CD4-positive, CD25-positive, alpha-beta regulatory T cell (primary cell): ENCODE measurements around the gene APBA2. TPM values are rescaled to one million over a fixed set of nuclear protein-coding genes. Genes with fewer than 3 reads are reported as not detected.

ENCODE experiments used
- ATAC-seq, 2 donors: fragments of 150-1000 bp; cut with Tn5 transposase; one replicate each; pipeline ENCODE4 v1.10.0; 2021; ENCODE audit warnings: low read depth in 2 of 2, moderate number of reproducible peaks in 2 of 2, moderate library complexity in 1 of 2
- DNase-seq, 3 donors: peaks; one replicate each; pipeline versions ENCODE4 v3.0.0 to v3.0.0-alpha.2; 2012 to 2022; ENCODE audit warnings: mixed read lengths in 1 of 3
- H3K27ac ChIP-seq: one replicate; pipeline ENCODE4 v1.7.0; 2013; ENCODE audit warnings: mild to moderate bottlenecking, low read length; ENCODE audit not compliant: insufficient read depth, poor library complexity, severe bottlenecking
- H3K27me3 ChIP-seq: one replicate; pipeline ENCODE4 v1.7.0; 2013; ENCODE audit warnings: low read length; ENCODE audit not compliant: control insufficient read depth, insufficient read depth
- H3K36me3 ChIP-seq: one replicate; pipeline ENCODE4 v1.7.0; 2013; ENCODE audit warnings: mild to moderate bottlenecking, low read length, moderate library complexity; ENCODE audit not compliant: control insufficient read depth, insufficient read depth
- H3K4me1 ChIP-seq: 2 replicates; pipeline ENCODE4 v1.7.0; 2013; ENCODE audit warnings: mild to moderate bottlenecking, low read length; ENCODE audit not compliant: insufficient read depth, control insufficient read depth, poor library complexity, severe bottlenecking
- H3K4me3 ChIP-seq: one replicate; pipeline ENCODE4 v1.7.0; 2013; ENCODE audit warnings: low read depth, mild to moderate bottlenecking, low read length, moderate library complexity
- H3K9me3 ChIP-seq, 2 experiments: 1 replicate in 1 of 2; 2 replicates in 1 of 2; pipeline ENCODE4 v1.7.0; 2013; ENCODE audit warnings: low read length in 2 of 2, mild to moderate bottlenecking in 1 of 2, moderate library complexity in 1 of 2; ENCODE audit not compliant: control insufficient read depth in 2 of 2
- H3K27ac Mint-ChIP-seq, 3 donors: one replicate each; pipeline ENCODE4 v1.8.0; 2020 to 2022; ENCODE audit warnings: mild to moderate bottlenecking in 3 of 3, mixed read lengths in 3 of 3, moderate library complexity in 2 of 3
- H3K27me3 Mint-ChIP-seq: one replicate; pipeline ENCODE4 v1.8.0; 2022; ENCODE audit warnings: mild to moderate bottlenecking, mixed read lengths
- H3K36me3 Mint-ChIP-seq: one replicate; pipeline ENCODE4 v1.8.0; 2020; ENCODE audit warnings: mixed read lengths
- H3K4me1 Mint-ChIP-seq, 4 donors: one replicate each; pipeline ENCODE4 v1.8.0; 2020 to 2022; ENCODE audit warnings: mixed read lengths in 4 of 4, mild to moderate bottlenecking in 1 of 4
- H3K4me3 Mint-ChIP-seq, 4 donors: one replicate each; pipeline ENCODE4 v1.8.0; 2020 to 2022; ENCODE audit warnings: mild to moderate bottlenecking in 4 of 4, mixed read lengths in 4 of 4, moderate library complexity in 3 of 4
- H3K9me3 Mint-ChIP-seq, 7 donors: one replicate each; pipeline ENCODE4 v1.8.0; 2020 to 2022; ENCODE audit warnings: mixed read lengths in 7 of 7, mild to moderate bottlenecking in 3 of 7, moderate library complexity in 2 of 7
- polyA plus RNA-seq, 4 donors: library from polyadenylated mRNA; unstranded; fragments of 300-500 nt; fragmentation: Illumina TruSeq; gene quantifications; one replicate each; pipeline ENCODE4 v1.2.3, GENCODE V29; 2021
- total RNA-seq: library from RNA; stranded (reverse); gene quantifications from one replicate; pipeline ENCODE4 v1.2.3, GENCODE V29; 2022

Gene APBA2
- total and polyA plus RNA-seq, 5 donors from 2014 or later: 8.6 to 24.2 (median 13.9) TPM

DNA sequence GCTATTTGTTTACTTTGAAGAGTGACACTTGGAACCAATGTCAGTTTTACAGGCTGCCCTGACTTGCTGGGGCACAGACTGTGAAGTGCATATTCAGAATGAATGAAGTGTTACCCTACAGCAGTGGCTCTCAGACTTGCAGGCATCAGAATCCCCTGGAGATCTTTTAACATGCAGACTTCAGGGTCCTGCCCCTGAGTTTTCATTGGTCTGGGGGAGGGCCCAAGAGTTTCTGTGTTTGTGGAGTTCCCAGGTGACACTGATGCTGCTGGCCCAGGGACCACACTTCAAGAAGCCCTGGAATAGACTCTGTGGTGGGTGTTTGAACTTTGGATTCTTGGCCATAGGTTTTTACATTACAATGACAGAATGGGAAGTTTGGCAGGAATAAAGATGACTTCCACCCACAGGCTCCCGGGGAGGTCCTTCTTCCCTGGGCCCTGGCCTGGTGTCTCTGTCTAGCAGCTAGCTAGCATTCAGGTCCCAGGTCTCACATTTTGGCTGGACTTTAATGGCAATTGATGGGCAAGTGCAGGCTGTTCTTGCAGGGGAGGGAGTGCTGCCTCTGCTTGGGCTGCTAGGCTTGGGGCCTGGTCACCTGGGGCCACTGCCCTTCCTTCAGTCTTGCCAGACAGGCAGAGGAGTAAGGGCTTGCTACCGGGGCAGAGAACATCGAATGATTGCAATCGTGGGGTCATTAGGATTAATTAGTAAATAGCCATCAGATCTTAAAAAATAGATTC lies 149.0 kb downstream of the APBA2 start:
- peaks cover 1% of the 10 kb centered on the region for H3K27me3 Mint-ChIP-seq
- Histone ChIP-seq H3K27me3 (no peaks in the 10 kb centered on the region), H3K27ac (no peak overlapping the region), H3K9me3 (no peaks in the 10 kb centered on the region), H3K4me3 (no peak overlapping the region), H3K4me1 (no peaks in the 10 kb centered on the region), H3K36me3 (no peaks in the 10 kb centered on the region)
- H3K27ac Mint-ChIP-seq: no peak overlapping the region
- no peak overlapping the region for H3K4me3 Mint-ChIP-seq
- H3K4me1 Mint-ChIP-seq: peaks cover 0 to 48% (median 11%) of the 10 kb centered on the region in 4 donors
- DNase-seq: no peak
- no peaks in the 10 kb centered on the region for H3K9me3 Mint-ChIP-seq
- ATAC-seq: no peak
- no peaks in the 10 kb centered on the region for H3K36me3 Mint-ChIP-seq

DNA sequence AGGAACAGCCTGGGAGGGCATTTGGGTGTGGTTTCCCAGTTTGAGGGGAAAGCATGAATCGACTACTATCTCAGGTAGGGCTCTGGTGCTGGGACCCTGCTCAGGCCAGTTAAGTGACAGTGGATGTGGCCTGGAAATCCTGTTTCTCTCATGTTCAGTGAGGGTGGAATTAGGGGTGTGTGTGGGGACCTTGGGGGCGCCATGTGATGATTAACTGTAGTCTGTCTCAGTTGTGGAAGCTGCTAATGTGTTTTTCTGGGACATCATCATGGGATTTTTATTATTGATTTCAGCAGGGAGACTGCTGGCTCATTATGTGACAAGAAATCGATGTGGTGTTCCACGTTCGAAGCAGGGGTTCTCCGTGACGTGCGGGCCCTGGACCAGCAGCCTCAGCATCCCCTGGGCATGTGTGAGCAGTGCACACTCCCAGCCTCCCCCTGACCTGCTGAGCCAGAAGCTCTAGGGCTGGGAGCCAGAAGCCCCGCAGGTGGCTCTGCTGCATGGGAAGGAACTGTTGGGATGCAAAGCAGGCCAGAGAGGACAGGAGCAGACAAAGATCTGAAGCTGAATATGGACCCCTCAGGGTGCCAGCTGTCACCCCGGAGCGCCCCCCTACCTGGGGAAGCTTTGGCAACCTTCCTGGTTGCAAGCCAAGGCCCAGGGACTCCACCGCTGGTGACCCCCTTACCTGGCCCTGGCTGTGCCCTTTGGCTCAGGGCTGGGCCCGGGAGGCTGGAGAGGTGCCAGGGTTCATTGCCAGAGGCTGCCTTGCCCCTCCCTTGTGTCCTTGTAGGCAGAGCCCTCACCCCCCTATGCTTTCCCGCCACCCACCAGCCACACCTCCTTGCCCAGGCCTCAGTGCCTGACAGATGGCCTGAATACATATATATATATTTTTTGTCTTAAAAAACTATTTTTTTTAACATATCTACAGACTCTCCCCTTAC lies 149.8 kb downstream of the APBA2 start:
- H3K36me3 ChIP-seq: no peaks in the 10 kb centered on the region

GRCh38 chr15:29037997-29038705 lies 152.4 kb downstream of the APBA2 start:
- no peak overlapping the region for H3K27ac ChIP-seq
- no peak overlapping the region for H3K27ac Mint-ChIP-seq

More for the DNA sequence above, 149.8 kb downstream of the APBA2 start:
- Histone ChIP-seq H3K9me3 (no peaks in the 10 kb centered on the region), H3K27me3 (no peaks in the 10 kb centered on the region), H3K4me3 (no peak overlapping the region), H3K4me1 (no peaks in the 10 kb centered on the region), H3K27ac (no peak overlapping the region)
- H3K27ac Mint-ChIP-seq: no peak overlapping the region
- DNase-seq (no peak), ATAC-seq (no peak)
- H3K4me1 Mint-ChIP-seq: peaks cover 0 to 55% (median 11%) of the 10 kb centered on the region in 4 donors
- H3K36me3 Mint-ChIP-seq: no peaks in the 10 kb centered on the region
- peaks cover 4% of the 10 kb centered on the region for H3K27me3 Mint-ChIP-seq
- H3K9me3 Mint-ChIP-seq: no peaks in the 10 kb centered on the region
- H3K4me3 Mint-ChIP-seq: no peak overlapping the region

GRCh38 chr15:29039466-29040369 lies 153.9 kb downstream of the APBA2 start:
- peaks cover 4% of the 10 kb centered on the region for H3K27me3 Mint-ChIP-seq
- no peak overlapping the region for H3K4me3 ChIP-seq
- H3K27ac Mint-ChIP-seq: peak overlapping the region in 1 of 3 donors; percentile 25
- no peaks in the 10 kb centered on the region for H3K36me3 Mint-ChIP-seq
- H3K4me1 Mint-ChIP-seq: peaks cover 0 to 48% (median 10%) of the 10 kb centered on the region in 4 donors
- peak overlapping the region in 1 of 4 donors; percentile 71 for H3K4me3 Mint-ChIP-seq
- no peaks in the 10 kb centered on the region for H3K4me1 ChIP-seq
- no peak overlapping the region for H3K27ac ChIP-seq
- H3K27me3 ChIP-seq: no peaks in the 10 kb centered on the region
- ATAC-seq (no peak), DNase-seq (peak in 1 of 3 donors; percentile 19)
- H3K9me3 Mint-ChIP-seq: no peaks in the 10 kb centered on the region
- H3K36me3 ChIP-seq: no peaks in the 10 kb centered on the region
- H3K9me3 ChIP-seq: no peaks in the 10 kb centered on the region

More at GRCh38 chr15:29037997-29038705, 152.4 kb downstream of the APBA2 start:
- Mint-ChIP-seq H3K36me3 (no peaks in the 10 kb centered on the region), H3K4me1 (peaks cover 0 to 51% (median 11%) of the 10 kb centered on the region in 4 donors), H3K9me3 (no peaks in the 10 kb centered on the region), H3K27me3 (peaks cover 4% of the 10 kb centered on the region), H3K4me3 (no peak overlapping the region)
- Histone ChIP-seq H3K4me3 (no peak overlapping the region), H3K27me3 (no peaks in the 10 kb centered on the region), H3K36me3 (no peaks in the 10 kb centered on the region), H3K4me1 (no peaks in the 10 kb centered on the region), H3K9me3 (no peaks in the 10 kb centered on the region)
- DNase-seq (no peak), ATAC-seq (no peak)

GRCh38 chr15:29040370-29040751 lies 154.6 kb downstream of the APBA2 start:
- no peak for DNase-seq
- Histone ChIP-seq H3K9me3 (no peaks in the 10 kb centered on the region), H3K36me3 (no peaks in the 10 kb centered on the region), H3K27me3 (no peaks in the 10 kb centered on the region), H3K4me1 (no peaks in the 10 kb centered on the region), H3K27ac (no peak overlapping the region), H3K4me3 (no peak overlapping the region)
- ATAC-seq: no peak
- no peak overlapping the region for H3K4me3 Mint-ChIP-seq
- H3K36me3 Mint-ChIP-seq: no peaks in the 10 kb centered on the region
- H3K27me3 Mint-ChIP-seq: peaks cover 4% of the 10 kb centered on the region
- H3K4me1 Mint-ChIP-seq: peaks cover 0 to 42% (median 8%) of the 10 kb centered on the region in 4 donors
- H3K9me3 Mint-ChIP-seq: no peaks in the 10 kb centered on the region
- no peak overlapping the region for H3K27ac Mint-ChIP-seq

DNA sequence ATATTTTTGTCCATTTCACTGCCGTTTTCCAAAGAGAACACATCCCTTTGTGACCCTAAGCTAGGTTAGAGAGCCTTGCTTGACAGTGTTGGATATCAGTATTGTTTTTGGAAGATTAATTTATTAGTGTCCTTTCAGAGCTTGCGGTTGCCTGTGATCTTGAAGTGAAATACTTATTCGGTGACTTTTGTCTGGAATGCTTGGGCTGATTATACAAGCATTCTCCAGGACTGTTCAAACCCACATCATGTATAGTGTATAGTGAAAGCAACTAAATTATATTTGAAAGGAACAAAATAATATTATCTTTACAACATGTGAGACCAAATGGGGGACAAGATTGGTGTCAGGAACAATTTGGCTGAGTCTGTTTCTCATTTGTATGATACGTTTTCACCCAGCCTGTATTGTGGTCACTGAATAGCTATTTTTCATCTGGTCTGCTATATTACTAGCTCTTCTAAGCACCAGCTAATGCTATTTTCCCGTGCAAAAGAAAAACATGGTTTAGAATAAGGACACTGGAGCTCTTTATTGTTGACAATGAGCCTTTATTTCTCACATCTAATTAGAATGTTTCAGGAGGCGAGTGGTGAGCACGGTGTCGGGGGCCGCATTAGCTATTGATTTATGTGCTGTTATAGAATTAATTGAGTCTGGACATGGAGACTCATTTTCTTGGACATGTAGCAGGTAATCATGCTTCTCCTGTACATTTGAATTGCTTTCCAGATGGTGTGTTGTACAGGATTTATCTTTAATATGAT lies 158.1 kb downstream of the APBA2 start:
- no peak overlapping the region for H3K27ac Mint-ChIP-seq
- no peaks in the 10 kb centered on the region for H3K9me3 ChIP-seq
- DNase-seq (no peak), ATAC-seq (no peak)
- H3K36me3 ChIP-seq: no peaks in the 10 kb centered on the region
- H3K27ac ChIP-seq: no peak overlapping the region
- H3K27me3 Mint-ChIP-seq: peaks cover 7% of the 10 kb centered on the region
- H3K4me1 Mint-ChIP-seq: peaks cover 0 to 38% (median 9%) of the 10 kb centered on the region in 4 donors
- H3K4me3 Mint-ChIP-seq: no peak overlapping the region
- H3K36me3 Mint-ChIP-seq: peaks cover 5% of the 10 kb centered on the region
- H3K9me3 Mint-ChIP-seq: peaks cover 0 to 1% (median 0%) of the 10 kb centered on the region in 7 donors
- H3K4me3 ChIP-seq: no peak overlapping the region
- H3K27me3 ChIP-seq: no peaks in the 10 kb centered on the region
- no peaks in the 10 kb centered on the region for H3K4me1 ChIP-seq
